A204.1 (cell line): ENCODE results near the gene TPBG.

Experiments
- FAIRE-seq: peaks from 2 replicates; lab custom pipeline; 2012; peaks lifted over from hg19 to GRCh38; lab: Jason Lieb, UNC

The TPBG gene, protein sequence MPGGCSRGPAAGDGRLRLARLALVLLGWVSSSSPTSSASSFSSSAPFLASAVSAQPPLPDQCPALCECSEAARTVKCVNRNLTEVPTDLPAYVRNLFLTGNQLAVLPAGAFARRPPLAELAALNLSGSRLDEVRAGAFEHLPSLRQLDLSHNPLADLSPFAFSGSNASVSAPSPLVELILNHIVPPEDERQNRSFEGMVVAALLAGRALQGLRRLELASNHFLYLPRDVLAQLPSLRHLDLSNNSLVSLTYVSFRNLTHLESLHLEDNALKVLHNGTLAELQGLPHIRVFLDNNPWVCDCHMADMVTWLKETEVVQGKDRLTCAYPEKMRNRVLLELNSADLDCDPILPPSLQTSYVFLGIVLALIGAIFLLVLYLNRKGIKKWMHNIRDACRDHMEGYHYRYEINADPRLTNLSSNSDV

DNA sequence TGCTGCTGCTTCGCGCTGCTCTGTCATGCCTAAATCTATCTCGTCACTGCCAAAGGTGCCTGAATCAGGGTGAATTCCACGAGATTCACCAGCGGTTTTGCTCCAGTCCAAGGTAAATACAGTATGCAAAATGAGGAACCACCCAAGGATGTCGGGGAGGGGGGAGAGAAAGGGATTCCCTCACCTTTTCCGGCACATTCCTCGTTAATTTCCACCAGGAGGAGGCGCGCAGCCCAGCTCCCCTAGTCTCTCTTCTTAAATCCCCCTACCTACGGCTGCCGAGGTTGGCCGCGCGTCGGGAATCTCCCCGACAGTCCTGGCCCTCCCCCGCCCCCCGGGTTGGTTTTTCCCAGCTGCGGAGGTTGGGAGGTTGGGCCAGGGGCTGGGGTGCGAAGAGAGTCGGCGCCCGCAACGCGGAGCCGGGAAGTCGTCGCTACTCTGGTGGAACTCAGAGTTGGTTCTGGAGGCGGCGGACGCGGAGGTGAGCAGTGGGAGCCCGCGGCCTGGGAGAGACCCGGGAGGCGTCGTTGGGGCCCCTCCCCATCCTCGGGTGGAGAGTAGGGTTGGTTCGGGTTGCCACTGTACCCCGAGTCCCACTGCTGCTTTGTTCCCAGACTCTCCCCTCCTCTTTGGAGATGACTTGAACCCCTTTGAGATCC, at the start of gene TPBG:
TPBG (plus strand) TSS at position 390 of the 659 bp plus-strand sequence. CDS start 1,145 bp downstream, outside the sequence.
- FAIRE-seq, result no peak

DNA sequence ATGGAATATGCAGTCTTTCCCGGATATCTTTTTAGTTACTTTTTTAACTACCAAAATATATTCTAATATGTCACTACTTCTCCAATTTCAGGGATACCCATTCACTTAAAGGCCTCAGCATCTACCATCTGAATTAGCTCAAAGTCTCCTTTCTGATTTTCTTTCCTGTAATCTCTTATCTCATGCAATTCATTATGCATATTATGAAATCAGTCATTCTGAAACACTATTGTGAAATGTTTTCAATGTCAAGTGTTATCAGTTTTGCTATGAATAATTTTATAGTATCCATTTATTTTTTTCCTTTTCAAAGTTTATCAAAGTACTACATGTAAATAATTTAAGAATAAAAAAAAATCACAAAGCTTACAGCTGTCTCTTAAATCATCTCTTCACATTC, 41.2 kb upstream of the TPBG start:
- FAIRE-seq, result no peak

DNA sequence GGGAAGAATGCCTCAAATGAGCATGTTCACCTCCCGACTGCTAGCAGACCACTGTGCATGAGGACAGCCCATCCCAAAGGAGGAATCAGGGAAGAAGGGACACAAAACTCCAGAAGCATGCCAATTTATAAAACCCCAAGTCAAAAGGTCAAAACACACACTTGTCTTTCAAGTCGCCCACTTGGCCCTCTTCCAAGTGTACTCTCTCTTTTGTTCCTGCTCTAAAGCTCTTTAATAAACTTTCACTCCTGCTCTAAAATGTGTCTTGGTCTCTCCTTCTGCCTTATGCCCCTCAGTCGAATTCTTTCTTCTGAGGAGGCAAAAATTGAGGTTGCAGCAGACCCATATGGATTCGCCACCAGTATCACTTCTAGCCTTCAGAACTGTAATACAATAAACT, 33.9 kb upstream of the TPBG start:
- FAIRE-seq, result no peak

DNA sequence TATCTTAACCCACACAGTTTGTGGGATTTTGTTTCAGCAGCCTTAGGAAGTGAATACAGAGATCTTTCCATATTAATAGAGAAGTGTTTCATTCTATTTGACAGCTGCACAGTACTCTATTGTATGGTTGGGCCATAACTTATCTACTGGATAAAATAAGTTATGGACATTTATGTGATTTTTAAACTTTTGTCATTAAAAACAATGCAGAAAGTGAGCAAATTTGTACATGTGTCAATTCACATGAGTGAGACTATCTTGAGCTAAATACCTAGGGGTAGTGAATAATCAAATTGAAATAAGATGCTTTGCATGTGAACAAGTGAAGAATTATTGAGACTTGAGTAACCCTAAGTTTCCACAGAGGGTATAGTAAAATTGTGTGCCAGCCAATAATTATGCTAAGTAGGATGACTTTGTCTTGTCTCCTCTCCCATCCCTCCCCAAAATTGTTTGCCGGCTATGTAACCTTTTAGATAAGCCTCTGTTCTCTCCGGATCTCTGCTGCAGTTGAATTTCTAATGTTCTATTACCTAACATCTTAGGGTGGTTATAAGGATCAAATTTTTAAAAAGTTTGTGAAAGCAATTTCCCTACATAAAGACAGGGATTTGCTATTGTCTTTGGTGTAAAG, 33.3 kb upstream of the TPBG start:
- FAIRE-seq, result no peak

DNA sequence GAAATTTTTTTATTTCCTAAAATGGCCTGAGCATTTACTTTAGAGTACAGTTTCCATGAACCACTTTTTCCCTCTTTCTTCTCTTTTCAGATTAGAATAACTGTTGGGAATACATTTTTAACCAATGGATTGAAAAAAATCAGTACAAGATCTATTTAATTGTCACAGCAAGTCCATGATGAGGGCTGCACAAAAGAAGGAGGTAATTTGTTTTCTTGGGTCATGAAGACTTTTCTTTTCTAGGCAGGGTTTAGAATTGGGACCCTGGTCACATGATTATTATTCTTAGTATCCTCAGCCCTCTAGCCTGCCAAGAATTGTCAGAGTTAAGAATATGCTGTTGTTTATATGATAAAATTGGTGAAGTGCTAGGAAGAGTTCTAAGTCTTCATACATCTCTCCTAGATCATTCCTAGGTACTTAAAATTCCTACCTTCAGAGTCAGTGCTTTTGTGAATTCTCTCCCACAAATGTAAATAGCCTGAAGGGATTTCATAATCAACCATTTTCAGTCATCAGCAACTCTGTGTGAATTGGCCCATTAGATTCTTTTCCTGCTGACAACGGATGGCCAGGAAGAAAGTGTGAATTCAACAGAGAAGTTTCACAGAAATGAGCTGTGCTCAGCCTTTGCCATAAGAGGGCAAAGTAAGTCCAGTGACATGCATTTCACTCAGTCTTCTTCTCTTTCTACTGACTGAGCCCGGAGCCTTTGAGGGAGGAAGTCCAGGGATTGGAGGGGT, 32.4 kb upstream of the TPBG start:
- FAIRE-seq, result no peak

DNA sequence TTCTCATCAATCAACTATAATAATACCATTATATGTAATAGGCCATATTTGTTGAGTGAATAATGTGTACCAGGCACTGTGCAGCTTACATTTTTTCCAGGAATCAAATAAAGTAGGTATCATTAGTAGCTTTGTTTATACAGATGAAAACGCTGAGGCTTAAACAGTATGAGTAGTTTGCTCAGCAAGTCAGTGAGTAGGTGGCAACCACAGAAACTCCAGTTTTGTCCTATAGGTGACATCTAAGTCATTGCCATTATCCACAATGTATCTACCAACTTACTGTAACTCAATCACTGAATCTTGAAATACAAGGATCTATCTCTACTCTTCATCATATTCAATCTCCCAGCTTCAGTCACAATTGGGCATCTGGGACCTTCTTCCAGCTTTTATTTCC, 29.8 kb upstream of the TPBG start:
- FAIRE-seq, result no peak

DNA sequence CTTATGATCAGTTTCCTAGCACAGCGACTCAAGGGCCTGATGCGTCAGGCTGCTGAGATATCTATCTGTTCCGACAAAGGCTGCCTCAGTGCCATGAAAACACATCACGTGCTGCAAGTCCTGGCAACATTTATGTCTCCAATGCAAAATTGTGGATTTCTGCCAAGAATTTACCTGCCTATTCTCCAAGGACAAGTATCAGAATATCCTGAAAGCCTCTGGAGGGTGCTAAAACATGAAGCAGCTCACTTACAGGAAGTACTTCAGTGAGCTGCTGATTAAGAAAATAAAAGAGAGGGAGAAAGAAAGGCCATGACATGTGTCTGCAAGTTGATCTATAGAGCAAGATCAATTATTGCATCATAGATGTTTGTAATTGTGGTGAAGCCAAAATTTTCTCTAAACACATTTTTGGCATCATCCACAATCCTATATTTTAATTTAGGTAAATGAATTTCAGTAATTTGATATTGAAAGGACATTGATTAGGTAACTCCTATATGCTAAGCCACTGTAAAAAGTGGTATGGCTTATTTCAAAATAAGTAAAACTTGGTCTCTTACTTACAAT, 25.8 kb upstream of the TPBG start:
- no peak for FAIRE-seq

DNA sequence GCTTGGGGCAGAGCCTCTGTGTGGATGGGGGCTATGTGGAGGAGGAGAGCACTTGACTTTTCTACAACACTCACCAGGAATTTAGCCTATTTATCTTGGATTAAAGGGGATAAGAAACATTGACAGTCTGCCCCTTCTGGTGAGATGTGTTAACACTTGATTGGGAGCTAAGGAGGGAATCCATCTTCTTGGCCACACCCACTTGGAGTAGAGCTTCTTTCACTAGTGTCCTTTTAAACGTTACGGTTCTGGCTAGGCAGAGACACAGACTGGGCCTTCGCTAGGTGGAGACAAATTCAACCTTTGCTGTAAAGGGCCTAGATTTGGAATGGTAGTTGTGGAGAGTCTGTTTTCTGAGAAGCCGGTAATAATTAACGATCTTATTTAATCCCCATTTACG, 15.5 kb upstream of the TPBG start:
- FAIRE-seq, result no peak

DNA sequence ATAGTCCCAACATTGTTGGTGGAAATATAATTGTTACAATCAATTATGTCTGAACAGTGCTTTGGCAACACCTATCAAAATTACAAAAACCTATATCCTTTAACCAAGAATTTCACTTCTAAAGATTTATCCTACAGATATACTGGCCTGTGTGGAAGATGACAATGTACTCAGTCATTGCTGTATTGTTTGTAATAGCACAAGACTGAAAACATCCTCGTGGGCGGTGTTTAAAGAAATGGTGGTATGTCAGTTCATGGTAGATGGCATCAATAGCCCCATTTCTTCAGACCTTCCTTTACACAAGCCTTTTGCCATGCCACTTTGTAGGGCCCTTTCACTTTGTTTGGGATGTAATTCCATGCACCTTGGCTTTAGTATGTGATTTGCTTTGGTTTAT, 9.8 kb upstream of the TPBG start:
- no peak for FAIRE-seq

DNA sequence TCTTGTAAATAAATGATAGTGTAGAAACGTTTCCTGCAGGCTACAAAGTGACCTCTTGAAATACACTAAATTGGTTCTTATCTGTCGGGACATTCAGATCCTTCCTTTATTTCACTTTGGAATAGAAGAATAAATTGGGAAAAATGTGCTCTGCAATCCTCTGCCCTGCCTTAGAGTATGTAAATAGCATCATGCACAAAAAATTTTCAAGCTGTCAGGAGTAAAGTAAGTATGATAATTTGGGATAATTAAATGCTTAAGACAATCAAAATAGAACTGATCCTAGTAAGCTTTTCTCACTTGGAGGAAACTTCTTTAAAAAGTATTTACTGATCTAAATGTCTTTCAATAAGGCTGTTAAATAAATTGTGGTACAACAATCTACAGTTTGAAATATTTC, 3.1 kb upstream of the TPBG start:
- FAIRE-seq, result no peak

DNA sequence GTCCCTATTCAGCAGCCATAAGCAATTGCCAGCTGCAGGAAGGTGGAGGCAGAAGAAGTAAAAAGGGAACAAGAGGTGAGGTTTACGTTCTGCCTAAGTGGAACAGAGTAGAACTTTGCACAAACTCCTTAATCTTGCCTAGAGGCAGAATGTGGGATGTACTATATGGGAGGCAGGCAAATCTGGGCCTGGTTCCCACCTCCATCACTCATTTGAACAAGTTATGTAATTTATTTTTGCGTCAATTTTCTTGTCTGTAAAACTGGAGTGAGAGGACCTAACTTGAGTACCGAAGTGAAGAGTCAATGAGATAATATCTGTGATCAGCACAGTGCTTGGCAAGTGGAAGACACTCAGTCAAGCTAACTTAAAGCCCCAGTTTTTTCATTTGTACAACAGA, 2.0 kb upstream of the TPBG start:
- no peak for FAIRE-seq

DNA sequence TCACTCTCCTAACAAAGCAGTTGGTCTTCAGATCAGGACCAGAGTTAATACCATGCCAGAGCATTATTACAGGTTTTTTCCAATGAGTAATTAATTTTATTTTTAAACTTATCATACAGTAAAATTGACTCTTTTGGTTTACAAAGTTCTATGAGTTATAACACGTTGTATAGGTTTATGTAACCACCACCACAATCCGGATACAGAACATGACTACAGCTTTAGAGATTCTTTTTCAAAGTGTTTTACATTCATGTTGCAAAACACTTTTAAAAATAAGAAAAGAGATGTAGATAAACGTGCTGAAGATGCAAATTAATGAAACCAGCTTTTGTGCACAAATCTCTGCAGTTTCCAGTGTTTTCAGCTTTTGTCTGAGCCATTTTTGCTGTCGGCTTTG, 1.5 kb upstream of the TPBG start:
- no peak for FAIRE-seq

DNA sequence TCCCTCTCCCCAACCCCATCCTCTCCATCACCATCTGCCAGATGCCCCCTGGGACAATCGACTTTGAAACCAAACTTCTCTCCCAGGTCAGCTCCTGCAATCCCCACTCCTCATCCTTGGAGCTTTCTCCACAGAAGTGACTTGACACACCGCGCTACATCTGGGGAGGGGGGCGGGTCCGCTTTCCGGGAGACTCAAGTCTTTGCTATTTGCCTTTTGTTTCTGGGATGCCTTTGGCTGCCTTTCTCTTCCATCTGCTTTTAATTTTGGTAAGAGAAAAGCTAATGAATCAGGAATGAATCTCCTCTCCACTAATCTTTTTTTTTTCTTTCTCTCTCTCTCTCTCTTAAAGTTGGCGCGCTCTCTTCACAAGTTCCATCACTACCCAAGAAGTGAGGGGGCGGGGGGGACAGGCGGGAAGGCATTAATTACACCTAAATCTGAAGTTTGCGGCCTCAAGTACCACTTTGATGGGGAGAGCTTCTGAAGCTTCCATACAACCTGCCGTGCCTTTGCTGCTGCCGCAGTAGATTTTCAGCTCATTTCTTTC, 664 bp upstream of the TPBG start:
- FAIRE-seq, result no peak

DNA sequence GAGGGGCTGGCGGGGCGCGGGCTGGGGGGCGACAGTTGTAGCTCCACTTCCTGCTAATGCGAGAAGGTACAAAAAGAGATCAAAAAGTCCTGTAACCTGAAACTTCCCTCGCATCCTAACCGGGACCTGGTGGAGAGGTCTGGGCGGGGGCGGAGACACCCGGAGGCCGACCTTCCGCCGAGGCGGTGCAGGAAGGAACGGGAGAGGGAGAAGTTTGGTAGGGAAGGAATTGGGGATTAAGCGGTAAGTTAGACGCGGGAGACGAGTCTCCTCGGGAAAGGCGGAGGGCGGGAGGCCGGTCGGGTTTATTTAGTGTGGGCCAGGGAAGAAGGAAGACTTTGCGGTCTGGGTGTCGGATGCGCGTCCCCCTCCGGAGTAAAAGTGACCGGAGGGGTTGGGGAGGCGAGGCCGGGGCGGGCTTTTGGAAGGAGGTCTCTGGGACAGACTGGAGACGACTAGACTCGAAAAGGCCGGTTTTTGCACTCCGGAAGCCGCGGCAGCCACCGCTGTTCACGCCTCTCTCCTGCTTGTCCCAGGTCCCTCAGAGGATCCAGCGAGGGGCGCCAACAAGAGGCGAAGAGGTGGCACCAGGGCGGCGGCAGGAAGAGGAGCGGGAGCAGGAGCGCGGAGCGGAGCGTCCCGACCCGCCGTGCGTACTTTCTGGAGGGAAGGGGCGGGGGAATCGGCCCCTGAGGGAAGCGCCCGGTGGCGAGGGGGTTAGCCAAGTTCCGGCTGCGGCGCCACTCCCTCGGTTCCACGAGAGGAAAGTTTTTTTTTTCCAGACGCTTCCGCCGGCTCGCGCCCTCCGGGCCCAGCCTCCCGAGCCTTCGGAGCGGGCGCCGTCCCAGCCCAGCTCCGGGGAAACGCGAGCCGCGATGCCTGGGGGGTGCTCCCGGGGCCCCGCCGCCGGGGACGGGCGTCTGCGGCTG, 734 bp downstream of the TPBG start:
- FAIRE-seq, result no peak

DNA sequence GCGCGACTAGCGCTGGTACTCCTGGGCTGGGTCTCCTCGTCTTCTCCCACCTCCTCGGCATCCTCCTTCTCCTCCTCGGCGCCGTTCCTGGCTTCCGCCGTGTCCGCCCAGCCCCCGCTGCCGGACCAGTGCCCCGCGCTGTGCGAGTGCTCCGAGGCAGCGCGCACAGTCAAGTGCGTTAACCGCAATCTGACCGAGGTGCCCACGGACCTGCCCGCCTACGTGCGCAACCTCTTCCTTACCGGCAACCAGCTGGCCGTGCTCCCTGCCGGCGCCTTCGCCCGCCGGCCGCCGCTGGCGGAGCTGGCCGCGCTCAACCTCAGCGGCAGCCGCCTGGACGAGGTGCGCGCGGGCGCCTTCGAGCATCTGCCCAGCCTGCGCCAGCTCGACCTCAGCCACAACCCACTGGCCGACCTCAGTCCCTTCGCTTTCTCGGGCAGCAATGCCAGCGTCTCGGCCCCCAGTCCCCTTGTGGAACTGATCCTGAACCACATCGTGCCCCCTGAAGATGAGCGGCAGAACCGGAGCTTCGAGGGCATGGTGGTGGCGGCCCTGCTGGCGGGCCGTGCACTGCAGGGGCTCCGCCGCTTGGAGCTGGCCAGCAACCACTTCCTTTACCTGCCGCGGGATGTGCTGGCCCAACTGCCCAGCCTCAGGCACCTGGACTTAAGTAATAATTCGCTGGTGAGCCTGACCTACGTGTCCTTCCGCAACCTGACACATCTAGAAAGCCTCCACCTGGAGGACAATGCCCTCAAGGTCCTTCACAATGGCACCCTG, 1.6 kb downstream of the TPBG start:
- no peak for FAIRE-seq

DNA sequence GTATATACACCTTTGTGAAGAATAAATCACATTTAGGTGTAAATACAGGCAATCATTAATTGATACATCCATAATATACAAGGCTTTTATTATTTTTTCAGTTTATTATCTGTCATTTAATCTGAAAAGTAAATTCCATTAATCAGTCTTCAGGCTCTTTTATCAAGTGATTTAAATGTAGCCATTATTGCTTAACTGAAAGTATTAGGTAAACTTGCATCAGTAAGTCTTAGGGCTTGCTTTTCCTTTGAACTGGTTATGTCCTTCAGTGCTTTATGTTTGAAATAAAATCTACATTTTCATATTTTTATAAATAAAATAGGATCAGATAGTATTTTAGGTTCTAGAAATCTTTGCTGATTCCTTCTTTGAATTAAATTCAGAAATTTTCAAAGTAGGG, 4.1 kb downstream of the TPBG start:
- FAIRE-seq, result no peak

DNA sequence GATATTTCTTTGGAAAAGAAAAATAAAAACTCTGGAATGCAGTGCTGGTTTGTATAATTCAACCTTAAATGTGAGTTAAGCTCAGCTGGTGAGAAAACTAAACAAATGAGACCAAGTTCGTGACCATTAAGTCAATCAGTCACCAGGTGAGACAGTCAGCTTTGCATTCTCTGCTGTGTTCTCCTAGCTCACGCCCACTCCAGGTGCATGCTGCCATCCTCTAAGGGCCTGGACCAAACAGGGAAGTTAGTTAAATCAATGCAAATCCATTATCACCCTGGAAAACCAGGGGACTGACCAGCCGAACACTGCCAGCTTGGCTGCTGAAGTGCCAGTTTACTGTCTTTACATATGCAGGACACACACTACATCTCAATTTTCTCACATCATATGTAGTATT, 7.2 kb downstream of the TPBG start:
- no peak for FAIRE-seq

DNA sequence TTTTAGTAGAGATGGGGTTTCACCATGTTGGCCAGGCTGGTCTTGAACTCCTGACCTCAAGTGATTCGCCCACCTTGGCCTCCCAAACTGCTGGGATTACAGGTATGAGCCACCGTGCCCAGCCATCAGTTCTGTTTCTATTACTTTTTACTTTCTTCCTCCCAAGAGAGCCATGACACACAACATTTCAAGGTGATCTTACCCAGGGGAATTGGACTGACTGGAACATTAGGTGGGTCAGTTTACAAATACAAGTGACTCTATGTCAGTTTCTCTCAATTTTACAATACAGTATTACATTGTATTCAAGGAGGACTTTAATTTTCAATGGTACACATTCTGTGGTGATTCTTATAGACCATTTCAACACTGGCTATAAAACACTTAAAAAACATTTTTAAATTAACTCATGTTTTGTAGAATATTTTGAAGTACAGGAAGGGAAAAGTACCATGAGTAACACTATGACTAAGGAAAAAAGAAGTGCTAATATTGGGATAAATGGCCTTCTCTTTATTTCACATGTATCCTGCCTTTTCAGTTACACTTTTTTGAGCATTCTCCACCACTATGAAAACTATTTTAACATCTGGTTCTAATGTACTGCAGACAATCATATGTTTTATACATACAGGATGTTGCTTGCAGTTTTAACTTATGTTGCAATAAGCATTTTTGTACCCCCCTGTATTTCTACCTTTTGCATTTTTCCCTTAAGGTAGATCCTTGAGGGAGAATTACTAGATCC, 8.4 kb downstream of the TPBG start:
- no peak for FAIRE-seq

DNA sequence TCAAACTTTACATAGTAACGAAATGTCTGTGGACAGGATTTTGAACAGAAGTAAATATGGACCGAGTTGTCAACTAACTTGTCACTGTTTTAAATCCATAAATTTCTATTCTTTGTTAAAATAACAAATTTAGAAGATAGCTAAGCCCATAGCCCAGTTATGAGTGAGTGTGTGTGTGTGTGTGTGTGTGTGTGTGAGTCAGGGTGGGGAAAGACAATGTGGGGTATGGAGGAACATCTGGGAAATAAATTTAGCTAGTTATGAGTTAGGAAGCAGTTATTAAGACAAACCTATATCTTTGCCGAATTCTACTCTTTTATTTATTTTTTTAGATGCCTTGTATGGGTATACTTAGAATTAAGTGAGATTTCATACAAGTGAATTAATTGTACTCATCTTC, 9.0 kb downstream of the TPBG start:
- FAIRE-seq, result no peak

DNA sequence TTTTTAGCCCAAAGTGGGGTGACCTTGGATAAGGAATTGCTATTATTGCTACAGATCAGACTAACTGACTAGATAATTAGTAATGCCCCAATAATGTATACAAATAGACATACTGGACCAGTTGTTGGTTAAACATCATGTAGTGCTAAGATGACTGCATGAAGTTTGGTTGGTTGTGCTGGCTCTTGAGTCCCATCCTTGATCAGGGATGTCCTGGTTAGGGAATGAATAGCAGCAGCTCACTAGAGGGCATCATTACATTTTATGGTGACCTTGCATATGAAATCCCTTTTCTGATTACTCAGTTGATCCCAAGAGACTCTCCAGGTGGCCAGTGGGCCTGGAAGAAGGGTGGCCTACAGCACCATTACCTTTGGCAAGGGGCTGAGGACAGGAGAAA, 10.9 kb downstream of the TPBG start:
- FAIRE-seq, result no peak
